ENCODE data around the gene SCFD2.
A peak's percentile ranks its signal among the peaks of the same experiment; 100 is the strongest.
"Not testable (repeated sequence)": the region's sequence is repeated elsewhere in the genome, so short reads cannot be mapped to it uniquely, and the experiment has no call there.

The SCFD2 gene

DNA sequence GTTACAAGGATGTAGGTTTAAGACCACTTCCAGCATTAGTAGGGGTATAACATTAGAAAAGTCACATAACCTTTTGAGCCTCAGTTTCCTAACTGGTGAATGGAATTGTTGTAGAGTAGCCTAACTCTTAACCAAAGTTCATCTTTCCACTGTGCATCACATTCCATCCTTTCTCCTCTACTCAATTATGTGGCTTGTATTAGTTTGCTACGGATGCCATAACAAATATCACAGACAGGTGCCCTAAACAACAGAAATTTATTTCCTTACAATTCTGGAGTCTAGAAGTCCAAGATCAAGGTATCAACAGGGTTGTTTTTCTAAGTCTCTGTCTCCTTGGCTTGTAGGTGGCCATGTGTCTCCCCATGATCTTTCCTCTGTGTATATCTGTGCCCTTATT is 271.8 kb downstream of the SCFD2 start:
- DNase-seq = no peak

DNA sequence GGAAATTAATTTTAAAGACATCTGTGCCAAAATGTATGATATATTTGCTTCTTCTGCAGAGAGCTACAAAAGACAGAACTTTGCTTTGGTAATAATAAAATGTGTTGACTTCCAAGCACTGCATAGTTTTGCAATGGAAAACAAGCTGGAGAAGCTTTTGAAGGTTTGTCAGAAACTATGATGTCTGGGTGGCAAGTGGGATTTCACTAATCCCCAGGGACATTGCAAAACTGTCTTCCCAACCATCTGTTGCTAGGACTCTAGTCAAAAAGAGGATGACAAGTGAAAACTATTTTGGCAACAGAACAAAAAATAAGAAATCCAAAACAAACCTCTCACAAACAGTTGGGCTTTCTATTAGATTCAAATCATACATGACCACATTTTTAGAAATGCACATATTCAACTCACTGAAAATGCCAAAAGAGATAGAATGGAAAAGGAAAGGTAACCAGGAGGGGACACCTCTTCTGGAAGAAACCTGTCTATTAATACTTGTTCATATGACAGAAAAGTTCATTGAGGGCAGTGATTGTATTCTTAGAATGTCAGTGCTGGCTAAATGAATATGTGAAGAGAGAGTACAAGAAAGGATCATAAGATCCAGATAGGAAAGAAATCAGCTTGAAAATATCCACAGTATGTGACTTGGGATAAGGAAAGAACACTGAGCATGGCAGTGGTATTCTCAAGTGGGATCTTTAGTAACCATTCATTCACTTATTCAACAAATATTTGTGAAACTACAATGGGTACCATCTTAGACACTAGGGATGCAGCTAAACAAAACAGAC is 275.7 kb downstream of the SCFD2 start:
- no peak for DNase-seq

DNA sequence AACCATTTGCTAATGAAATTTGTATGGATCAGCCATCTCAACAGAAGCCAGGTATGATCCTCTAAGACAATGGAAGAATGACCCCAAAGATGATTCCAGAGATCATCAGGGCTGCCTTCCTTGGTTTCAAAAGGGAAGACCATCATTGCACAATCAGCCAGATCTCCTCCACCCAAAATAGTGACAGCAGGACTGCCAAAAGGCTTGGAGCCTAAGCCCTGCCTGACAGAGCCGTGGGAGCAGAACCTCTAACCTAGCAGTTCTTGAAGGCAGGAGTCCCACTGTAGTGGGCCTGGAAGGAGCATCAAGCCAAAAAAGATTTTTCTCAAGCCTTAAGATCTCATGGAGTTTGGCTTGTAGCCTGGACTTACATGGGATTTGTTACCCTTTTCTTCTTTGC is 277.7 kb downstream of the SCFD2 start:
- no peak for DNase-seq

DNA sequence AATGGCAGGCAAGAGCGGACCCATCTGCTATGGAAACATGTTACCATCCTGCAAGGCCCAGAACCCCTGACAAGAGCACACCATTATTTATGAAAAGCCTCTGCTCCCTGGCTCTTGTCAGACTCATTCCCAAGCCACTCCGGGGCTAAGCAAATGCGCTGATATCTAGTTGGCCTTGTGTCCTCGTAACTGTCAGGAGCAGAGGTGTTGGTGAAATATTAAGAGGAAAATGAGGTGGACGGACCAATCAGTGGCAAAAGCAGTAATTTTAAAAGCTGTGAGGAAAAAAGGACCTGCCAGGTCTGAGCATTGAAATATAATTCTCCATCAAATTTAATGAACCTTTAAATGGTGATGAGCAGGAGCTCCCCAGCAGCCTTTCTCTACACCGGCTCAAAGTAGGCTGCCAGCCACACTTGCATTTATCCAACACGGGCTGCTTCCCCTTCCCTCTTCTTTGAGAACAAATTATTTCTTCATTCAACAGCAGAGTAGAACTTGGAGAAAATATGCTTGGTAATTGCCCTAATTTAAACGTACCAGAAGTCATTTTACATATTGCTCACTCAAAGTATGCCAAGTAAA is 289.4 kb downstream of the SCFD2 start:
- no peak for DNase-seq

DNA sequence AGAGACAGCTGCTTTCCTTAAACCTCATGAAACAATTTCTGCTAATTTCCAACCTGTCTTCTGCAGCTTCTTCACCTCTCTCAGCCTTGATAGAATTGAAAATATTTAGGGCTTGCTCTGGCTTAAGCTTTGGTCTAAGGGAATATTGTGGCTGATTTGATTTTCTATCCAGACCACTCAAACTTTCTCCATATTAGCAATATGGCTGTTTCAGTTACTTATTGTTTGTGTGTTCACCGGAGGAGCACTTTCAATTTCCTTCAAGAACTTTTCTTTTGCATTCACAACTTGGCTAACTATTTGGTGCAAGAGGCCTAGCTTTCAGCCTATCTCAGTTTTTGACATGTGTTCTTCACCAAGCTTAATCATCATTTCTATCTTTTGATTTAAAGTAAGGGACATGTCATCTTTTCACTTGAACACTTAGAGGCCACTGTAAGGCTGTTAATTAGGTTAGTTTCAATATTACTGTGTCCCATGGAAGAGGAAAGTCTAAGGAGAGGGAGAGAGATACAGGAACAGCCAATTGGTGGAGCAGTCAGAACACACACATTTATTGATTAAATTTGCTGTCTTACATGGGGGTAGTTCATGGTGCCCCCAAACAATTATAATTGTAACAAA is 290.6 kb downstream of the SCFD2 start:
- no peak for DNase-seq

DNA sequence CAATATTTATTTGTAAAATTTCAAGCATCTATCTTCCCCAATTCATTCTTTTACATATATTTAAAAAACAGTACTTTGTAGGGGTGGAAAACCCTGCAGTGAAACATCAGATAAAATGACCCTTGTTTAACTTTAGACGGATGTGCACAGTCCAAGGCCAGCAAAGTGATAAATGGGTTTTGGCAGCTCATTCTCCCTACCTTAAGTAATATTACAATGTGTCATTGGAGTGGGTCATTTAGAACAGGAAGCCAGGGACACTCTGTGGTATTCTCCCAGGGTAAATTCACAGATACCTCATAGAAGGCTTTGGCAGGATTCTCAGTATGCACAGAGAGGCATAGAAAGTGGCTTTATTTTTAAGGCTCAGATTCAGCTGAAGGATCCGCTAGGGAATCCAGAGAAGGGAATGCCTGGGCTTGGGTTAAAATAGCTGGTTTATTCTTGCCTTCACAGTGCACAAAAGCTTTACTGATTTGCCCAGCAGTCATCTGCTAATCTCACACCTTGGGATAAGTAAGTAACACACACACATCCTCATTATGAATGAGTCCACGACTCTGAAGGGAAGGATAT is 297.0 kb downstream of the SCFD2 start:
- no peak for DNase-seq

DNA sequence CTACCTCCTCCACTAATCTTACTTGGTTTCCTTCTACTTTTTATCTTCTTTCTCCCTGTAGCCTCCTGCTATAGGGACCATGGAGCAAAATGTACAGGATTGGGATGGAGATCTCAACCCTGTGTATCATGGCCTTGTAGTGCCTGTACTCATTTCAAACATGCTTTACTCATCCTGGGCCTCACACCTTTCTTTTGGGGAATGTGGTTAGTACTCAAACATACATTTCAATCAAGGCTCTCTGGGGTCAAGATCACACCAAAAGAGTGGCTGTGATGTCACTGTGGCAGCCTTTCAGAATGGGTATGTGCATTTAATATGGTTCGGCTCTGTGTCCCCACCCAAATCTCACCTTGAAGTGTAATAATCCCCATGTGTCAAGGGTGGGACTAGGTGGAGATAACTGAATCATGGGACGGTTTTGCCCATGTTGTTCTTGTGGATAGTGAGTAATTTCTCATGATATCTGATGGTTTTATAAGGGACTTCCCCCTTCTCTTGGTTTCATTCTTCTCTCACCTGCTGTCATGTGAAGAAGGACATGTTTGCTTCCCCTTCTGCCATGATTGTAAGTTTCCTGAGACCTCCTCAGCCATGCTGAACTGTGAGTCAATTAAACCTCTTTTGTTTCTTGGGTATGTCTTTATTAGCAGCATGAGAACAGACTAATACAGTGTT is 298.6 kb downstream of the SCFD2 start:
- DNase-seq = peak in 1 of 2 experiments; percentile 26

DNA sequence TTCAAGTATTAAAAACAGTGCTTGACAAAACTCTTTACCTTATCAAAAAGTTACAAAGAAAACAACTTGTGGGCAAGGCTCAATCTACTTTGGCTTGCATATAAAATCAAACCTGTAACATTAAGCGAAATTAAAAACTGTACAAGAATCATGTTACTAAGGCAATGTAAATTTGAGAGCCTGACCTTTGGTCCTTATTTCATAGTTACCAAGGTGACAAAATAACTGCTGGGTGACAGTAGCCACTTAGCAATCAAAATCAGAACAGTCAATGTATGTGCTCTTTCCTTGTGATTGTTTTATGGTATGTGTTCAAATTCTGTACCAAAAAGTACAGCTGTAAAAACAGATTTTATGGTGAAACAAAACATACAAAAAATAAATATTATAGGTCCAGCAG is 299.7 kb downstream of the SCFD2 start:
- no peak for DNase-seq

DNA sequence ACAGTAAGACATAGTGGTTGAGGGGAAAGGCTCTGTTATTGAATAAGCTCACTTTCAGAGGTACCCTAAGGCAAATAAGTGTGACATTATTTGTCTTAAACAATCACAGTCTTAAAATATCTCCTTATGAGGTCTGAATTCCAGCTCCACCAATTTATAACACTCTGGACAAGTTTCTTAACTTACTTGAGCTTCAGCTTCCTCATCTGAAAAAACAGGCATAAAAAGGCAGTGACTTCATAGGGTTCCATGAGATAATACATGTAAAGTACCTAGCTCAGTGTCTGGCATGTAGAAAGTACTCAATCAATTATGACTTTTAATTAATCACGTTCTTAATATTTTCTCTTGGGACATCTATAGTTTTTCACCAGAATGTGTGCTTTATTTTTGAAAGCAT is 301.3 kb downstream of the SCFD2 start:
- DNase-seq = no peak

DNA sequence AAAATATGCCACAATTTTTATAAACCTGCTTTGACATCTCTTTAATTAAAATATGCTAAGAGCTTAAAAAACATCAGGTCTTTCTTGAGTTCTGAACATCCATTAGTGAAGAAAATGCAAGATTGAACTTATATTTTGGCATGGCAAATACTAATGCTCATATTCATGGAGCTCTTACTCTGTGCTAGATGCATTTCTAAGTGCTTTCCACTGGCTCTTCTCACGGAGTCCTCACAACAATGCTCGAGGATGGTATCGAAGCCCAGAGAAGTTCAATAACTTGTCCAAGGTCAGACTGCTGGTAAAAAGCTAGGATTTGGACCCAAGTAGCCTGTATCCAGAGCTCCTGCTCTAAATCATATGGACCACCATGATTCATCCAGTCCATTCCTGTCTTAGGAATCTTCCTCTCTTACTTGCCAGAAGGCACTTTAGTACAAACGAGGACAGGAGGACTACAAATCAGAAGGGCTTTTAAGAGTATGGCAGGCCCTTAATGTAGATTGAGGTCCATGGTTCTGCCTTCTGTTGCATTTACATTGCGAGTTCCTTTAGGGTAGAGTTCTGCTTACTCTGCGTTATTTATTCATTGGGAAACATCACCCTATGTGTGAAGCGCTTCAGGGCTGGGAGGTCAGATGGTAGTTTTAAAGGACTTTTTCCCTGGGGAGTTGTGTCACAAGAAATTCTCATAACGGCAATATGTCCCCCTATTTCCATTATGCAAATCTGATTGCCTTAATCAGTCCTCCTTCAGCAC is 304.6 kb downstream of the SCFD2 start:
- DNase-seq = no peak

DNA sequence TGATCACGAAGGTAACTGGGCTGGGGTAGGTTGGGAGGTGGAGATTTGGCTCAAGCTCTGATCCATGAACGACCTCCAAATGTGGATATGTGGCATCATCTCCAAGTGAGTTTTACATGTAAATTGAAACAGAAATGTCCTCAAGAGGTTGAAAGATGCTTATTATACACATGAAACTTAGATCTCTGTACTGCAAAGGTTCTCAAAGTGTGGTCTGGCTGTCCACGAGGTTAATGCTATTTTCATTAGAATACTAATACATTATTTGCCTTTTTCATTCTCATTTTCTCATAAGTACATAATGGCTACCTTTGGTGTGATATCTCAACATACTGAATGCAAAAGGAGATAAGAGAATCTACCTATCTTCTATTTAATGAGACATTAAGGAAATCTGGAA is 305.6 kb downstream of the SCFD2 start:
- DNase-seq = no peak

DNA sequence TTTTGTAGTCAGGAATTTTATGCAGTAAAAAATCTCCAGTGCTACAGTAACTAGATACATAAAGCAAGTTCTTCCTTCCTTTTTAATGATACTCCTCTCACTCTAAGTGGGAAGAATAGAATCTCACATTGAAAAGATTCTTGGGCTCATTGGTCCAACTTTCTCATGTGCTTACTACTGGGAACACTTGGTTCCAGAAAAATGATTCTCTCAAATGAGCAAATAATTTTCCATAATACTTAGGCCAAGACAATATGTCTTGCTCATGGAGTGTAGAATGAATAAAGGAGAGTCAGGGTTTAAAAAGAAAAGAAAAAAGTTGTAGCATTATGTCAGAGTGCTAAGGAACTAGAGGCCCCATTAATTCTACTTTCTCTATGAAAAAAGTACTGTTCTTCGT is 306.0 kb downstream of the SCFD2 start:
- no peak for DNase-seq

DNA sequence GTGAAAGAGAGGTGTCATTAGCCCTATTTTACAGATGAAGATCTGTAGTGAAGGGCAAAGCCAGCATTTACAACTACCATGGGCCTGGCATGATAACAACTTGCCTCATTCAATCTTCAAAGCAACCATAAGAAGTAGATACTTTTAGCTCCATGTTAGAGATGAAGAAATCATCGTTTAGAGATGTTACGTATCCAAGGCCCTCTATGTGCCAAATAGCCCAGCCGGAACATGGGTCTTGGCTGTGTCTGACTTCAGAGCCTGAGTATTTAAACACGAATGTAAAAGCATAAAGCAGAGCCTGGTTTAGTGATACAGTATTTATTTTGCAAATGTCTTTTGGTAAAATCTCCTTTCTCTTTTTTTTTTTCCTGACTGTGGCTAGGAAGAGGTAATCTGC is 306.6 kb downstream of the SCFD2 start:
- DNase-seq = no peak

DNA sequence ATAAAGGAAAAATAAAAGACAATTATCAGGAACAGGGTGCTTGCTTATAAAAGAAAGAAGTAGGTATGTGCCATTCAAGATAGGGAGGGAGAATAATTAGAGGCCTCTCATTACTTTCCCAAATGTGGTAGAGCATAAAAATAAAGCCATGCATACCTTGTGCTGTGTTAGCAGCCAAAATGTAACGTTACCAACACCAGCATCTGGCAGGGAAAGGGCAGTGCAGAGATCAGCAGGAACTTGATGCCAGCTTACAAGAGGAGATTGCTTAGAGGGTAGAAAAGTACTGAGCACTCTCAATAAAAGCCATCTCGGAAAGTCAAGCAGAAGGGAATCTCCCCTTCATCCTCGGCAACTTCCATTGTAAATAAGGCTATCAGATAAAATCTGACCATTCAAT is 308.2 kb downstream of the SCFD2 start:
- no peak for DNase-seq

DNA sequence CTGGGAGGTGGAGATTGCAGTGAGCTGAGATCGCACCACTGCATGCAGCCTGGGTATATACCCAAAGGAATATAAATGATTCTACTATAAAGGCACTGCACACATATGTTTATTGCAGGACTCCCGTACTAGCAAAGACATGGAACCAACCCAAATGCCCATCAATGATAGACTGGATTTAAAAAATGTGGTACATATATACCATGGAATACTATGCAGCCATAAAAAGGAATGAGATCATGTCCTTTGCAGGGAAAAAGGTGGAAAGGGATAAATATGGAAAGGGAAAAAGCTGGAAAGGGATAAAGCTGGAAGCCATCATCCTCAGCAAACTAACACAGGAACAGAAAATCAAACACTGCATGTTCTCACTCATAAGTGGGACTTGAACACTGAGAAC is 308.8 kb downstream of the SCFD2 start:
- DNase-seq = not testable (repeated sequence)

DNA sequence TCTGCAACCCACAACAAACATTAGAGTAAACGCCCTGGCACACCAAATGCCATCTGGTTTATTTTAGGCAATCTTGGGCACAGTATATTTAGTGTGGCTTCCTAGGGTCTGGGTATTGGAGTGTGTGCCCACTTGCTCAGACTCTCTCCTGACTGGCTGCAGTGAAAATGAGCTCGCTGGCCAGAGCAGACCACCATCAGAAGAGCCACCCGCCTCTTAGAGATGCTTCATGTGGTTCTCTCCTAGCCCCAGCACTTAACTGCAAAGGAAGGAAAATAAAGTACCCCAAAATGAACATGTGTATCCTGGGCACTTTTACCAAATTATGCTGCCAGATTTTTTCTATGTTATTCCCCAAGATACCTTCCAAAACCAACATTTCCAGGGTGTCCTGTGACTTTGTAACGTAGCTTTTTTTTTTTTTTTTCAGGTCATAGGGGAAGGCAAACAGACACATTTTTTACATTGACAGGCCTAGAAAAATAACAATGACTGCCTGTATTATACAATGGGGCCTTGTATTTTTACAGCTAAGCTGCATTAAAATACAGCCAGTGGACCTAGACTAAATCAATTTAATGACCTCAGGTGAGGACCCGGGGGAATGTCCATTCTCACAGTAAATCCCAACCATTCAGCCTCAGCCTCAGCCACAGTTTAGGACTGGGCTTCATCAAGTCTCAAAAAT is 310.0 kb downstream of the SCFD2 start:
- no peak for DNase-seq

DNA sequence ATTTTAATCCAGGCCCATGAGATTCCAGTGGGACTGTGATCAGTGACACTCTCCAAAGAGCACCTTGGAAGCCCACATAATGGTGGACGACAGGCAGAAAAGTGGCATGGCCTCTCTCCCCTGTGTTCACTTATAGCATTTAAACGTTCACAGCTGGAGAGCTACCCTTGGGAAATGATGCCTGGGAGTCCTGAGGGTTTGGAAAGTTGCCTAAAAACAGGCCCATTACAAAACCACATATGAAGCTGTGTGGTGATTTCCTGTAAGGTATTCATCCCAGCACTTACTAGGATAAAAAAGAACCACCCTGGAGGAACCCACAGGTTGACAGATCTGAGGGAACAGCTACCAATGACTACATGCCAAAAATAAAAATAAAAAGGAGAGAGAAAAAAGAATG is 310.6 kb downstream of the SCFD2 start:
- DNase-seq = no peak

DNA sequence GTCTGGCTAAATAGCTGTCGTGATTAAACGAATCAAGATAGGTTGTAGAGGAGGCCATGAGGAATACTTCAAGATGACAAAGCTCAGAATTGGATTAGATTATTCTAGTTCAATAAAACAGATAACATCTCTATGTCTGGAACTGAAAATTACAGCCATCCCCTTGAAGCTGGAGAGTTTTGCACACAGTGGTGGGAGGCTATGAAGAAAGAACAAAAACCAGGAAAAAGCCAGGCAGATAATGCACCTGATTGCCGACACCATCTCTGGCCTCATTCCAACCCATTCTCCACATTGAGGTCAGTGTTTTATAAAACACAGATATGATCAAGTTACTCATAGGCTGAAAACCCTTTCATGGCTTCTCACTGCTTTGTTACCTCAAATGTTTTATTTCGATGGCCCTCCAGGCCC is 315.5 kb downstream of the SCFD2 start:
- DNase-seq = no peak

DNA sequence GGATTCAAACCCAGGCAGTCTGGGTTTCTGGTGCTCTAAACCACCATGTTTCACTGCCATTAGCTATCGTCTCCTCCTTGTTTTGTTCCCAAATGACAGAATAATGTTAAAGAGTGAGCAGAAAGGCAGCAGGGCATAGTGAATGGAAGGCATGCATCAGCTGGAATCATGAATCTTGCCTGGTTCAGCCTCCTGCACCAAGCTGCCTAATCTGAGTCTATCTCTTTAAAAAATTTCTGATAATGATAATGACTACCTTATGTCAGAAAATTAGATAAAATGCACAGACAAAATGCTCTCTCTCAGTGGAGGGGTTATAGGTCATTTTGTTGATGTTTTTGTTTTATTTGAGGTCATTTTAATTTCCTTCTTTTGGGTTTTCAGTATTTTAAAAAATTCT is 316.3 kb downstream of the SCFD2 start:
- no peak for DNase-seq

DNA sequence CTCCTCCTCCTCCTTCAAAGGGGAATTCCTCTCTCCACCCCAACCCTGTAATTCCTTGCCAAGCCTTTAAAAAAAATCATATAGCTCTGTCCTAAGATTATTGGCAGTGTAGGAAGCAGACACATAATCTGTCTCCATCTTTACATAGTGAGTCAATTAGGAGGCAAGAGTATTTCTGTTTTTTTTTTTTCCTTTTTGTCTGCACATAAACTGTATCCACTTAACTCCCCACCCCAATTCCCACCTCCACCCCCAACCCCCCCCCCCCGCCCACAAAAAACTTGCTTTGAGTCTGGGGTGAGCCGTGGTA is 321.3 kb downstream of the SCFD2 start:
- no peak for DNase-seq

DNA sequence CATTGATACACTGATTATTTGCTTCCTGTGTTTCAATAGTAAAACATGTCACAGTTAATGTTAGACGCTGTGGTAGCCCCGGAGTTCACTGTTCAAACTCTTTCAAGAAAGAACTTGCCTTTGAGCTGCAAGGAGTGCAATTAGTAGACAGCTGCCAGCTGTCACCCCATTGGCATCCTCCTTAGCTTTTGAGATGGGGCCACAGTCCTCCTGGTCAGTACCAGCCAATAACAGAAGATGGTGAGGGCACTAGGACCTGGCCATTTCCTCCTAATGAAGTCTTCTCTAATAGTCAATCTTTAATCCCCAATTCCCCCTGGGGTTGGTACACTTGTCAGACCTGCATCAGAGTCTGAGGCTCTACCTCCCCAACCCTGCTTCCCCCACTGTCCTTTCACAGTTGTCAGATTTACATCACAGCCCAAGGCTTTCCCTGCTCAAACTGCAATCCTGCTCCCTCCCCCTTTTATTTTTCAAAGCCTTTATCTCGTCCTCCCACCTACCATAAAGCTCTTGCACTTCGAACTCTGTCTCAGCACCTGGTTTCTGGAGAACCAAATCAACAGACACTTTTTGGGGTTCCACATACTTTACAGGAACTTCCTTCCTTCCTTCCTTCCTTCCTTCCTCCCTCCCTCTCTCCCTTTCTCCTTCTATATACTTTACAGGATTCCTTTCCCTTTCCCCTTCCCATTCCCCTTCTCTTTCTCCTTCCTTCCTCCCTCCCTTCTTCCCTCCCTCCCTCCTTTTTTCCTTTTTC is 321.8 kb downstream of the SCFD2 start:
- DNase-seq = no peak

DNA sequence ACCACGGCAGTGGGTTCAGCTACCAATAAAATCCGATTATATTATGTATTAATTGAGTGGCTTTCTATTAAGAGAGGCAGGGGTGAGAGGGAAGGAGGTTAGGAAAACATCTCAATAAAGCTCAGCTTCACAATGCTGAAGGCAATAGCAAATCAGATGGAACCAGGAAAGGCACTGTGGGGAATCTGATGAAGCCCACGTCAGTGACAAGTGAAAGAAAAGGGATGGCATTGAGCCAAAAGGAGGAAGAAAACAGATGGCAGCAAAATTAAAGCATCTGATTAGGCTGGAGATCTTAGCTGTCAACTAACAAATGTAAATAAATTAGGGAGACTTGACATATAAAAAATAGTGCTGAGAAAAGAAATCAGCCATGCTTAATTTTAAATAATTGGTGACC is 322.8 kb downstream of the SCFD2 start:
- no peak for DNase-seq
